Measurements from ENCODE around the gene TBC1D32. TPM values are rescaled to one million over a fixed set of nuclear protein-coding genes. Genes with fewer than 3 reads are reported as not detected.

Gene TBC1D32
- total RNA-seq, 1 experiment from 2014 or later: 9.0 TPM

DNA sequence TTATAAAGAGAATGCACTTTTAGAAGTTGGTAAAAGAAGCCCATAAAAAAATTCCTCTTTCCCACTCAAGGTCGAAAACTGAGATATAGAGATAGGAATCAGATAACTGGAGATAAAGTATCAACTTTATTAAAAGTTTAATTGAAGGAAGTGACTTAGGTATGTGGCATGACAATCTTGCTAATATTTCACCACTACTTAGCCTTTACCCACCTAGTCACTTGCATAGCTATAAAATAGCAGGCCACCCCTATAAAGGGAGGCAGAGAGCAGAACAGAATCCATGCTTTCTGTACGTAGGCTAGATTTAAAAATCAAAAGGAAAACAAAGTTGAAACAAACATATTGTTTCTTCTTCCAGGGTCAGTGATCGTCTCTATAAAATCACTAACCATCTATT lies 13.2 kb upstream of the TBC1D32 start:
- H3K9ac ChIP-seq (ENCODE audit: extremely low read depth, insufficient read length, low read length): no peak overlapping the region
- H3K4ac ChIP-seq (ENCODE audit: low read depth, low read length): no peak overlapping the region
- no peak for DNase-seq
- TF ChIP-seq CTCF (conservative IDR thresholded peaks at IDR 0.05): no peak
- no peak overlapping the region for H2BK20ac ChIP-seq (ENCODE audit: low read depth, low read length, poor library complexity, severe bottlenecking)
- no peak overlapping the region for H2BK5ac ChIP-seq (ENCODE audit: insufficient read length, low read length)
- H3T11ph ChIP-seq (ENCODE audit: low read length): no peak overlapping the region
- H3K4me1 ChIP-seq (ENCODE audit: insufficient read depth, low read length): no peaks in the 10 kb centered on the region; the same call in 1 of the 2 replicates
- H3K27me3 ChIP-seq (ENCODE audit: insufficient read depth, low read length): no peaks in the 10 kb centered on the region
- Mint-ChIP-seq H3K9me3 (no peaks in the 10 kb centered on the region), H3K4me3 (no peak overlapping the region), H3K4me1 (peaks cover 5 to 6% of the 10 kb centered on the region in 2 experiments), H3K27me3 (ENCODE audit: low read depth) (no peaks in the 10 kb centered on the region; the same call in 1 of the 2 replicates), H3K36me3 (ENCODE audit: insufficient read depth in 1 of 3, low read depth in 3 of 3) (no peaks in the 10 kb centered on the region), H3K27ac (no peak overlapping the region)
- WGBS (ENCODE audit: extremely low coverage, insufficient read length, low lambda C conversion rate): no CpG with 5 or more reads among the region's 3 CpGs
- H3K14ac ChIP-seq (ENCODE audit: insufficient read depth, low read length): no peak overlapping the region
- no peaks in the 10 kb centered on the region for H4K20me1 ChIP-seq (ENCODE audit: control insufficient read depth, insufficient read depth, insufficient read length)
- H3K4me2 ChIP-seq (ENCODE audit: insufficient read depth, insufficient read length, low read length): no peak overlapping the region
- no peak overlapping the region for H4K91ac ChIP-seq (ENCODE audit: insufficient read length, low read depth, low read length)
- no peak overlapping the region for H3K27ac ChIP-seq (ENCODE audit: insufficient read length, low read depth, low read length)
- H3K23ac ChIP-seq (ENCODE audit: insufficient read length, low read depth, low read length): no peak overlapping the region
- H3K79me1 ChIP-seq (ENCODE audit: insufficient read depth, low read depth, low read length, poor library complexity, severe bottlenecking): no peaks in the 10 kb centered on the region
- no peak overlapping the region for H2AK5ac ChIP-seq (ENCODE audit: insufficient read length, low read length)
- H4K8ac ChIP-seq (replicated peaks; ENCODE audit: insufficient read length, low read depth, low read length): no peak overlapping the region
- no peak overlapping the region for H2AFZ ChIP-seq (ENCODE audit: low read length)
- no peak overlapping the region for H3K56ac ChIP-seq (ENCODE audit: insufficient read length, low read depth, low read length)
- H3K23me2 ChIP-seq (ENCODE audit: insufficient read length, low read depth, low read length, poor library complexity, severe bottlenecking): no peaks in the 10 kb centered on the region
- H4K5ac ChIP-seq (ENCODE audit: insufficient read length, low read depth, low read length): no peak overlapping the region
- no peaks in the 10 kb centered on the region for H3K79me2 ChIP-seq (ENCODE audit: insufficient read depth, low read length)
- H2BK12ac ChIP-seq (ENCODE audit: insufficient read length, low read depth, low read length): no peak overlapping the region
- H2BK120ac ChIP-seq (ENCODE audit: low read depth, low read length, poor library complexity, severe bottlenecking): no peak overlapping the region
- no peaks in the 10 kb centered on the region for H3K9me3 ChIP-seq (ENCODE audit: control insufficient read depth, low read depth, low read length)
- H3K18ac ChIP-seq (ENCODE audit: insufficient read length, low read depth, low read length): no peak overlapping the region
- no peak overlapping the region for H2BK15ac ChIP-seq (ENCODE audit: low read depth, low read length)
